ENCODE measurements around the gene PSAT1. TPM values are rescaled to one million over a fixed set of nuclear protein-coding genes. Genes with fewer than 3 reads are reported as not detected.

PSAT1 gene
- total RNA-seq, 1 donor from 2014 or later = 15.2 TPM

GRCh38 chr9:78370991-78371390 is 74.1 kb downstream of the PSAT1 start:
- peaks cover 9% of the 10 kb centered on the region for H3K4me1 Mint-ChIP-seq (ENCODE audit: unreplicated experiment)
- DNase-seq (ENCODE audit: low spot score) = no peak
- TF ChIP-seq, protein P1, sequence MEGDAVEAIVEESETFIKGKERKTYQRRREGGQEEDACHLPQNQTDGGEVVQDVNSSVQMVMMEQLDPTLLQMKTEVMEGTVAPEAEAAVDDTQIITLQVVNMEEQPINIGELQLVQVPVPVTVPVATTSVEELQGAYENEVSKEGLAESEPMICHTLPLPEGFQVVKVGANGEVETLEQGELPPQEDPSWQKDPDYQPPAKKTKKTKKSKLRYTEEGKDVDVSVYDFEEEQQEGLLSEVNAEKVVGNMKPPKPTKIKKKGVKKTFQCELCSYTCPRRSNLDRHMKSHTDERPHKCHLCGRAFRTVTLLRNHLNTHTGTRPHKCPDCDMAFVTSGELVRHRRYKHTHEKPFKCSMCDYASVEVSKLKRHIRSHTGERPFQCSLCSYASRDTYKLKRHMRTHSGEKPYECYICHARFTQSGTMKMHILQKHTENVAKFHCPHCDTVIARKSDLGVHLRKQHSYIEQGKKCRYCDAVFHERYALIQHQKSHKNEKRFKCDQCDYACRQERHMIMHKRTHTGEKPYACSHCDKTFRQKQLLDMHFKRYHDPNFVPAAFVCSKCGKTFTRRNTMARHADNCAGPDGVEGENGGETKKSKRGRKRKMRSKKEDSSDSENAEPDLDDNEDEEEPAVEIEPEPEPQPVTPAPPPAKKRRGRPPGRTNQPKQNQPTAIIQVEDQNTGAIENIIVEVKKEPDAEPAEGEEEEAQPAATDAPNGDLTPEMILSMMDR (IDR thresholded peaks at IDR 0.05; ENCODE audit: unreplicated experiment) = no peak
- no peak overlapping the region for H3K4me3 Mint-ChIP-seq (ENCODE audit: unreplicated experiment)
- peaks cover 16% of the 10 kb centered on the region for H3K27me3 Mint-ChIP-seq (ENCODE audit: unreplicated experiment)
- no peaks in the 10 kb centered on the region for H3K9me3 Mint-ChIP-seq (ENCODE audit: unreplicated experiment)
- H3K36me3 Mint-ChIP-seq (ENCODE audit: low read depth, unreplicated experiment) = no peaks in the 10 kb centered on the region
- no peak overlapping the region for H3K27ac Mint-ChIP-seq (ENCODE audit: unreplicated experiment)

DNA sequence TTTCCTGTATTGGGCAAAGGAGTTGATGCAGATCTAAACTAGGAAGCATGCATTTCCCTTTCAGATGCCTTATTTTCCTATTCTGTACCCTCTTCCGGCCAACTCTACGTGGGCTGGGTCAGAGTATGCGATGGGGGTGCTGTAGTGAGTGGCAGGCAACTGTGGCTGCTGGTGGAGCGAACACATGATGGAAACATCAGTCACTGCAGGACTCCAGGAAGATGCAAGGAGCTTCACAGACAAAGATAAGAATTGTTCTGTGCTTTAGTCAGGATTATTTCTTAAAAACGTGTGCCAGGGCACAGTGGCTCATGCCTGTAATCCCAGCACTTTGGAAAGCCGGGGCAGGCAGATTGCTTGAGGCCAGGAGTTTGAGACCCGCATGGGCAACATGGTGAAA is 75.1 kb downstream of the PSAT1 start:
- Mint-ChIP-seq H3K27me3 (ENCODE audit: unreplicated experiment) (peaks cover 16% of the 10 kb centered on the region), H3K27ac (ENCODE audit: unreplicated experiment) (no peak overlapping the region), H3K4me3 (ENCODE audit: unreplicated experiment) (no peak overlapping the region), H3K36me3 (ENCODE audit: low read depth, unreplicated experiment) (no peaks in the 10 kb centered on the region), H3K9me3 (ENCODE audit: unreplicated experiment) (no peaks in the 10 kb centered on the region), H3K4me1 (ENCODE audit: unreplicated experiment) (peaks cover 9% of the 10 kb centered on the region)
- DNase-seq (ENCODE audit: low spot score) = peak; percentile 31
- TF ChIP-seq, protein P1 (IDR thresholded peaks at IDR 0.05; ENCODE audit: unreplicated experiment) = no peak

Other genes with a start within 250 kb of the PSAT1 start
- gene CEP78, start 61.0 kb upstream of the PSAT1 start, total RNA-seq (ENCODE audit: unreplicated experiment) = 21.7 TPM